Colon (tissue), 2 donors: ENCODE results near the gene PPP1R3G.

ENCODE experiments used
- FAIRE-seq: peaks from 2 replicates; lab custom pipeline; 2012; peaks lifted over from hg19 to GRCh38; lab: Jason Lieb, UNC
- donor health status: control.
- donor health status: control.

PPP1R3G gene

DNA sequence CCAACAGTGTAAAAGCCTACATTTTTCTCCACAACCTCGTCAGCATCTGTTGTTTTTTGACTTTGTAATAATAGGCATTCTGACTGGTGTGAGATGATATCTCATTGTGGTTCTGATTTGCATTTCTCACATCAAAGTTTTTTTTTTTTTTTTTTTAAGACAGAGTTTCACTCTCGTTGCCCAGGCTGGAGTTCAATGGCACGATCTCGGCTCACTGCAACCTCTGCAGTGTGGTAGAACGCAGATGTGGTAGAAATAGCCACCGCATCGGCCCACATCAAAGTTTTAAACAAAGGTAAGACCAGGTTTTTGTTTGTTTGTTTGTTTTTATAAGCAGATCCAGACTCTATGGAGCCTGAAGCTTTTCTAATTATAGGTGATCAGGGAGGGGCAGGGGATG lies 12.7 kb upstream of the PPP1R3G start:
- FAIRE-seq, result no peak

DNA sequence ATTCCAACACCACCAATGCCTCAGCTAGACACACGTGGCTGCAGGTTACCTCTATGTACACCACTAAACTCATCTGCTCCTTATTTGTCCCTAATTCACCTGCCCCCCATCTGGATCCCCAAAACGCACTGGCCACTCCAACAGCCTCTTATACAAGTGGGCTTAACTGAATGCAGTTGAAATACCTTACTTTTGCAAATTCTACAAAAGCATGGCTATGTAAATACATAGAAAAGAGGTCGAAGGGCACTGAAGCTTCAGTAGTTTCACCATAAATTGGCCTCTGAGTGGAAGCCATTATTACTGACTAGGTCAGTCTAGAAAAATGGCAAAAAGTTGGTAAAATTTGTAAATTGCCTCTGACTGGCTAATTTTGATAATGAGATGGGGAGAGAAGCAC lies 11.1 kb upstream of the PPP1R3G start:
- FAIRE-seq, result no peak

DNA sequence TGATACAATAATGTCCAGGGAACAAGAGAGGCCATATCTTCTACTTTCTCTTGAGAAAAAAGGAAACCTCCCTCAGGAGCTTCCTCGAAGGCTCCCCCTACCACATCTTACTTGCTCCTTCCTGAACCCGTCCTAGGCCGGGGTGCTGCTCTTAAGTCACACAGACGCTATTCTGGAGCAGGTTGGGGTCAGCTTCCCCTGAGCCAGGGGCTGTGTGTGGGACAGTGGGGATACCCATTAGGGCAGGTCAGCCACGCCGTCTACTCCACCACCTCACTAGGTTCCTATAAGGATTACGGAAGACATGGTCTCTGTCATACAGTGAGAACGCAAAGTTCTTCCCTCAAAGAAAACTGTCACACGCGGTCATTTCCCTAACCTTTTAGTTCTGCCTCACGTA lies 8.2 kb upstream of the PPP1R3G start:
- FAIRE-seq, result no peak

DNA sequence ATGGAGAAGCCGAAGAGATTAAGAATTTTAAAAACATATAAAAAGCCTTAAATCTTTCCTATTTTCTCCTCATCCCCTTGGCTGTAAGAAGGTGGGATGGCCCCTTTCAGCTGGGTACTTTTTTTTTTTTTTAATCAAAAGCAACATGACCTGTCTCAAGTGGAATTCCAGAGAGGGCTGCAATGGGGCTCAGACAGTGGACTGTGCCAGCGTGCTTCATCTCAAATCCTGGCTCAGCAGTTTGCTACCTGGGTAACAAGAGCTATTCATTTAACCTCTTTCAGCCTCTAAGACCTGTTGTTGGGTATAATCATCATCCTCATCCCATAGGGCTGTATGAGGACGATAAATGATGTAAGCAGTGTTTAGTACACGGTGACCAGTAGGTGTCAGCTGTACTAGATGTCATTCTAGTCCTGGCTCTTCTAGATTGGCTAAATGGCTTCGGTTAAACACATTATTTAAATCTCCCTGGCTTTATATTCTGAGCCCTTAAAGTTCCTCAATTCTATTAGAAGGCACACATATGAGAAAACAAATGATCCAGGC lies 6.9 kb upstream of the PPP1R3G start:
- FAIRE-seq, result no peak

DNA sequence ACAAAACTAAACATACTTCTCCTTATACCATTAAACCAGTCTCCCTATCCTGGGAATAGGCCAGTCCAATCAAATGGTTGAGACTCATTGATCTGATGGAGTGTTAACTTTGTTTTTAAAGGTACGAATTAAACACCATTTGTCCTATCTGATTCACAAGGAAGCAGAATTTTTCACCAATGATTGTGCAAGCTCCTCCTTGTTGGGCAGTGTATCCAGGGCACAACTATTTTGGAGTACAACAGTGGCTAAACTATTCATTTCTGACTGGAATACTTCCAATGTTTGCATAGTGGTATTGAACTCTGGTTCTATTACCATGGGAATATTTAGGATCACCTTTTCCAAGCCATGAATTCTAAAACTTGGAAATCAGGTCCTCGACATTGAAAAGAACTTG lies 5.4 kb upstream of the PPP1R3G start:
- no peak for FAIRE-seq

DNA sequence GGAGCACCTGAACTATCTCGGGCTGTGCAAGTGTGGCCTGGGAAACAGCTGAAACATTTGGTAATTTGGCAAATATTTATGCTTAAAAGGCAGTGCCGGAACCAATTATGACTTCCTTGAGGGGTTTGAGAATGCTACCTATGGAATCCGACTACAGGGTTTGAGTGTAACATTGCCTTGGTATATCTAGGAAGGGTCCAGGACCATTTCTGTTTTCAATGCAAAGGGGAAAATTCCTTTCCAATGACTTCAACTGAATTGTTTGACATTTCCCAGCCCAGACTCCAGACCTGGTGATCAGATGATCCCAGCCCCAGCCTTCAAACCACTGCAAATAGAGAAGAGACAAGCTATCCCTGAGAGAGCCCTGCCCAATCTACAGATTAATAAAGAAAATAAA lies 4.6 kb upstream of the PPP1R3G start:
- no peak for FAIRE-seq

DNA sequence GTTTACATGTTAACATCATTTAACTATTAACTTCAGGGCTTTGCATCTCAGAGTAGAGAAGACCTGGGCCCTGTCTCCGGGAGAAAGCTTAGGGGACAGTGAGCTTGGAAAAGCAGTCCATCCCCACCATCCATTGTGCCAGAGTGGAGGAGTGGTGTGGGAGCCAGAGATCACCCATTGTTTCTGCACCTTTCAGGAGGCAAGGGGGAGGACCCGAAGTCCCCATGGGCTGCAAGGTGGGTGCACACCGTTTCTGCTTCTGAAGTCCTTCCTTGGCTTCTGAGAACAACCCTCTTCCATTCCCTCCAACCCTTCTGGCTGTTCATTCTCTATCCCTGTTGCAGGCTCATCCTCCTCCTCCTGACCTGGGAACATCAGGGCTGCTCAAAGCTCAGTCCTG lies 4.0 kb upstream of the PPP1R3G start:
- FAIRE-seq, result no peak

DNA sequence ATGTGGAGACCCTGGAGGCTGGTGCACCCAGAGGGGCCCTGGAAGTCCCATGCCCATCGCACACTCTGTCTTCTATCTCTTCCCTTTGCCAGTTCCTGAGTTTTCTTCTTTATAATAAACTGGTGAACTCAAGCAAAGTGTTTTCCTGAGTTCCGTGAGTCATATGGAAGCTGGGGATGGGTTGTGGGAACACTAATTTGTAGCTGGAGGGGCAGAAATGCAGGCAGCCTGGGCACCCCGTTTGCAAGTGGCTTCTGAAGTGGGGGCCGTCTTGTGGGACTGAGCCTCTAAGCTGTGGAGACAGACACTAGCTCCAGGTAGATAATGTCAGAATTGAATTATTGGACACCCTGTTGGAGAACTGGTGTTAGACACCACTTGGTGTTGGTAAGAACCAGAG lies 3.2 kb upstream of the PPP1R3G start:
- no peak for FAIRE-seq

DNA sequence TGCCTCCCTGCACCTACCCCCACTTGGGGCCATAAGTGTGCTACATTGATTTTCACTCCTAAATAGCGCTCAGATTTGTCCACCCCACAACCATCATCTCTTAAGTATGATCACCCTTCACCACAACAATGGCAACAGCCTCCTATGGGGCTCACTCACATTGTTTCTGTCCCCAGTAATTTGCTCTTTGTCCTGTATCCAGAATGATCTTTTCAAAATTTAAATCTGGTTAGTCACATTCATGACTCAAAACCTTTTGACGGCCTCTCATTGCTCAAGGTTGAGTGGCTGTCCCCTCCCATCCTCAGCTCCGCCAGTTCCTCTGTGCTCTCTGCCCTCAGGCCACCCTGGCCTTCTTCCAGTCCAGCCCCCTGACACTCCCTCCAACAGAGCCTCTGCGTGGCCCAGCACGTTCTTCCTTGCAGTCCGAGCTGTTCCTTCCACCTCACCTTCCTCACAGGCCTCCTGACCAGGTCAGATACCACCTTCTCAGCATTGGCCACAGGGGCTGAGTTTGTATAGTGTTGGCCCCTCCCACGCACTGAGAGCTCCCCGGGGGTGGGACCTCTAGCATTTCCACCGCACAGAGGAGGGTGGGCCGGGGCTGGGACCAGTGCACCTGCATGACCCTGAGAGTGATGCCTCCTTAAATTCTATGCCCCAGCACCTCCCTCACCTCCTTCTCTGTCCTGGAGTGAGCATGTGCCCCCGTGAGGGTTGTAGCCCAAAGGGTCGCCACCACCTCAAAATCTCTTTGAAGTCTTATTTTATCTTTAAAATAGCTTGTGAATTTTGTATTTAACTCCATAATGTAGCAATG lies 2.4 kb upstream of the PPP1R3G start:
- no peak for FAIRE-seq

DNA sequence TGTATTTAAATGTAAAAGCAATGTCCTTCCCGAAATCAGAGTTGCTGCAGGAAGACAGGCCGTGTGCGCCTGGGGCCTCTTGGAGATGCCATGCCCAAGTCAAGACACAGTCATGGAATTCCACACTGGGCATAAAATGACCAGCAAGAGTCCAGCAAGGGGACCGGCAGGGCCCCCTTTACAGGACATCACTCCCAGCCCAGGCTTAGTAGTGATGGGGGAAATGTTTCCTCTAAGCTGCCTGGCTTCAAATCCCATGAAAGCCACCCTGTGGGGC lies 1.9 kb upstream of the PPP1R3G start:
- no peak for FAIRE-seq

DNA sequence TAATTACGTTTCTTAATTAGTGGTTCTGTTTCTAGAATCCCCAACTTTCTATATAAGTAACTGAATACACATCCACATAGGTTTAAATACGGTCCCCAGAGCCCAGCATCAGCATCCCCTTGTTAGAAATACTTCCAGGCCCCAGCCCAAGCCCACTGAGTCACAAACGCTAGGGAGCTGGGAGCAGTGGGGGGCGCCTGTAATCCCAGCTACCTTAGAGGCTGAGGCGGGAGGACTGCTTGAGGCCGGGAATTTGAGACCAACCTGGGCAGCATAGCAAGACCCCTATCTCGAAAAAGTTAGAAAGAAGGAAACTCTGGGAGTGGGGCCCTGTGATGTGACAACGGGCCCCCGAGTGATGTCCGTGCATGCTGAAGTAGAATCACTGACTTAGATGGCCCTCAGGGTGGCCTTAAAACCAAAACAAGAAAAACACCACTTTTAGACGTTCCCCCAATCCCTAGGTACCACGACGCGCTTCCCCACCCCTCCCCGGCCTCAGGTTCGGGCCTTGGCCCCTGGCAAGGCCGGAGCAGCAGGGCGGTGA lies 1.3 kb upstream of the PPP1R3G start:
- FAIRE-seq, result no peak

DNA sequence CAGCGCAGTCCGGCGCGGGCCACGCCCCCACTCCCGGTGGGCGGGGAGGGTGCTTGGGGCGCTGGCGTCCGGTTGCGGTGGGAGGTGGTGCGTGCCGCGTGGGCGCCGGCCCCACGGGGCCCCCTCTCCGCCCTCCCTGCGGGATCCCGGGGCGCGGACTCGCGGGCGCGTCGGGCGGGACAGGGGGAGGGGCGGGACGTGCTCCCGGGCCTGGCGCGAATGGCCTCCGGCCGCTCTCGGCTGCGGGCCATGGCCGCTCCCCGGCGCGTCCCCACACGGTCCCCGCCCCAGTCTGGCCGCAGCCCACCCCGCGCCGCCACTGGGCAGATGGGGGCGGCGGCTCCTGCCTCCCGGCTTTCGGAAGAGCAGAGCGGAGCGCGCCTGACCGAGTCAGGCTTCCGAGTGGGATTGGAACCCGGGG lies 771 bp upstream of the PPP1R3G start:
- no peak for FAIRE-seq

DNA sequence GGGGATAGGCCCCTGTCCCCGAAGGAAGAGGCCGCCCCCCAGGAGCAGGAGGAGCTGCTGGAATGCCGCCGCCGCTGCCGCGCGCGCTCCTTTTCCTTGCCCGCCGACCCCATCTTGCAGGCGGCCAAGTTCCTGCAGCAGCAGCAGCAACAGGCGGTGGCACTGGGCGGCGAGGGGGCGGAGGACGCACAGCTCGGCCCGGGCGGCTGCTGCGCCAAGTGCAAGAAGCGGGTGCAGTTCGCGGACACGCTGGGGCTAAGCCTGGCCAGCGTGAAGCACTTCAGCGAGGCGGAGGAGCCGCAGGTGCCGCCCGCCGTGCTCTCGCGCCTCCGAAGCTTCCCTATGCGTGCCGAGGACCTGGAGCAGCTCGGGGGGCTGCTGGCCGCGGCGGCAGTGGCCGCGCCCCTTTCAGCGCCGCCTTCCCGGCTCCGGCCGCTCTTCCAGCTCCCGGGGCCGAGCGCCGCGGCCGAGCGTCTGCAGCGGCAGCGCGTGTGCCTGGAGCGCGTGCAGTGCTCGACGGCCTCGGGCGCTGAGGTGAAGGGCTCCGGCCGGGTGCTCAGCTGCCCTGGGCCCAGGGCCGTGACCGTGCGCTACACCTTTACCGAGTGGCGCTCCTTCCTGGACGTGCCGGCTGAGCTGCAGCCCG lies 630 bp downstream of the PPP1R3G start:
- no peak for FAIRE-seq

DNA sequence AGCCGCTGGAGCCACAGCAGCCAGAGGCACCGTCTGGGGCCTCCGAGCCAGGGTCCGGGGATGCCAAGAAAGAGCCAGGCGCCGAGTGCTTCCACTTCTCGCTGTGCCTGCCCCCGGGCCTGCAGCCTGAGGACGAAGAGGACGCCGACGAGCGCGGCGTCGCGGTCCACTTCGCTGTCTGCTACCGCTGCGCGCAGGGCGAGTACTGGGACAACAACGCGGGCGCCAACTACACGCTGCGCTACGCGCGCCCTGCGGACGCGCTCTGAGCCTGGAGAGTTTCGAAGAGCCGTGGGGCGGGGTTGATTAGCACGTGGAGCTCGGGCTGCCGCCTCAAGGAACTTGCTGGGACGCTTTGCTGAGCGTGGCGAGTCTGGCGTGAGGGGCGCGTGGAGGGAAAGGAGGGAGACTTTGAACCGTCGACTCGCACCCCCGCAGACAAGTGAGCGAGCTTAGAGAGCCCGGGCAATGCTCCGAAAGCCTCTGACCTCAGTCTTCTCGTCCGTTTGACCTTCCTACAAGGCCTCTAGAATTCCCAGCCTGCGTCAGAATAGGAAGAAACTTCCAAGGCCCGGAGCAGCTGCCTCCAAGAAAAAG lies 1.3 kb downstream of the PPP1R3G start:
- no peak for FAIRE-seq

DNA sequence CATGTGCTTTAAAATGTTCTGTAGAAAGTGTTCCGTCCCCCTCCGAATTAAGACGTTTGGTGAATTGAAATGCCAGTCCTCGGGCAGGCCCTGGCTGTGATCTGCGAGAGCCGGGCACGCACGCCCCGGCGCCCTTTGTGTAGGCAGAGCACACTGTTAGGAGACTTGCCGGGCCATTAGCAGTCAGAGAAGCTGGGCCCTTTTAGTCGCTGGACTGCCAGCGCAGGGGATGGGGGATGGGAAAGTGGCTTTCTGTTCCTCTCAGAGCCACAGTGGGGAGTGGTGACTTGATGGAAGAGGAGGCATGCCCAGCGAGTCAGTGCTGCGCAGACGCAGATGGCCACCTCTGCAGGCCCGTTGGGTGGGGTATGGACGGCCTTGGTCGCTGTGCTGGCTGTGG lies 2.2 kb downstream of the PPP1R3G start:
- FAIRE-seq, result no peak

DNA sequence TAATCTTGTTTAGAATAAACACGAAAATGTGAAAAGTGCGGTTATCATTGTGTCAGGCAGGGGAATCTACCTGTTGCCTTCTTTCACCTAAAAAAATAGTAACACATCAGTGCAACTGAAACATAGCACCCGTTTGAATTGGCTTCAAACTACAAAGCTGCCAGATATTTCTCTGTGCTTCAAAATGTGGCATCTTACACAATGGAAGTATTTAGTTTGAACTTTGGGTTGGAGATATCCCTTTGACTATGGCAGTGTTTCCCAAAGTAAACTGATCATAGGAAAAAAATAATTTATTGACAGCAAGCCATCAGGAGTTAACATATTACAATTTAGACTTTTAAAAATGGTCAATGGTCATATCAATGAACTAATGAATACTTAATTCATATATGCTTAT lies 3.6 kb downstream of the PPP1R3G start:
- no peak for FAIRE-seq

DNA sequence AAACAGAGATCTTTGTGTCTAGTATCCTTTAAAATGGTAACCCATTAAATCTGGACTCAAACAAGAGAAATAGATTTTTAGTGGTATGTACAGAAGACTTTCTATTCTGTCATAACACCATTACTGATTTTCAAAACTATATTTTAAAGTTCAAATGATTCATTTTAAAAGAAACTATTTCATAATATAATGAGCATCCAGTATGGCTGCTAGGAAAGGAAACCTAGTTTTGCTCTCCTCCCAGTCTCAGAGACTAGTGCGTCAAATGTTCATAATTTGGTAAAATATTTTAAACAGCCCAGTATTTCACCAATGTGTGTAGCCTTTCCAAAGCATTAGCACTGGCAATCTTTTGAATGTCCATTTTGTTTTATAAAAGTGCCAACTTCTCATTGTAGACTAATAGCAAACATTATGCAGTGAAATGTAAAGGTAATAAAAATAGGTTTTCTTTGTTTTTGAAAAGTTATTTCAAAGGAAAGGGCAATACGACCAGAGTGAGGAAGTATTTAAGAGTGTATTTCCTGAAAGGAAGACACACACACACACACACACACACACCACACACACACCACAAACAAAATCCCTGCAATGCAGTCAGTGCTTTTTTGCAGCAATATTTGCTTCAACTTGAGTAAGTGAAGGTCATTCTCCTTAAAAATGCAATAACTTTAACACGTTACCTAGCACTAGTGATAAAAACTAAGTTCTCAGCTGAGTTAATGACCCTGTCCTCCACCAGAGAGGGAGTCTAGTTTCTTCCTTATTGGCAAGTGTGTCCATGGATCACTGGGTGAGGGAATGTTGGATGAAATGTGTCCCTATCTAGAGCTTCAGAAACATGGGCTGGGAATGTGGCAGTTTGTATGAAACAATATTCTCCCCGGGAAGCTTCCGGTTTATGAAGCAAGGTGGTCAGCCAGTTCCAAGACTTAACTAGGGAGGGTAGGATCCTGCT lies 4.6 kb downstream of the PPP1R3G start:
- no peak for FAIRE-seq

DNA sequence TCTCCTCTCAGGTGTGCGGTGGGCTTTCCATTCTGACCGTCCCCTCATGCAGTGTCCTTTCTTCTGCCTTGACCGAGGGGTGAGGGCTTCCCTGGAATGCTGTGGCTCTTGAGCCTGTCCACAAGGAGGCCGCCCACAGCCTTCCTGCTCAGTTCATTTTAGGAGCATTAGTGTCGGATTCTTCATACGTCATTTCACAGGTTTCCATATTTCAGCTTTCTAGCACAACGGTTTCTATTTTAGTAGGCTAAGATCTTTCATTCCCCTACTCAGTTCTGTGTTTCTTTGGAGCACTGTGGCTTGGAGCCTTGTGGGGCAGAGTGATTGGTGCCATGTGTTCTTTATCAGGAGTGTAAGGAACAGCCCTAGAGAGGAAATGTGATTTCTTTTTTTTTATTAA lies 5.5 kb downstream of the PPP1R3G start:
- no peak for FAIRE-seq

DNA sequence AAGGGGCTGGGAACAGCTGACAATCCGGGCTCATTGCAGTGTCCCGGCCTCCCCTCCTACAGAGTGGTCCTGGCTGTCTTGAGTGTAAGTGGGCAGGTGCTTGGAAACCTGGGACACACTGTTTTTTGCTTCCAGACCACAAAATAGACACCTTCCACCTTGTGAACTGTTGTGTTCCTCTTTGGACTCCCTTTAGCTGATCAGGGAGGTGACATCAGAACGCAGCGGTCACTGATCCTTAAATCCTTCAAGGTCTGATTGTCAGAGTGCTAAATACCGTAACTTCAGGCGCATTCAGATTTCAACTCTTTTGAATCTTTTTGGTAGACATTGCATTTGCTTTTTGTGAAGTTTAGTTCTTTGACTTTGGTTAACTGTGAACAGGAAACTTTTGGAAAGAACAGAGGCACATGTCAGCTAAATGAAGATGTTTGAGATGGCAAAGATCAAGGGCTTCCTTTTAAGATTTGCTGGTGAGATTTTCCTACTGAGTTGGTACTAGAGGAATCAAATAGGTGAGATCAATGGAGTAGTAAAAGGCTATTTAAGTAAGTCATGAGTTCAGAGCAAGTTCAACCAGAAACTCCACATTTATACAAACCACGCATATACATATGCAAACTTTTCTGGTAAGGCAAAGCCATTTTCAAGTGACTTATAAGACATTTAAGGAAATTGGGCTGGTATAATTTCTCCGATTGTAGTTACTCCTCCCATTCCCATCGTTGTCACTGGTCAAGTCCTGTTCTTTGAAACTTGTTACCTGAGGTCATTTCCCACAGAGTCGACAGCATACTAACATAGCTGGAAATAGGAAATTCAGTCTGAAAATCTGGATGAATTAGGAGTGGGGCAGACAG lies 6.3 kb downstream of the PPP1R3G start:
- FAIRE-seq, result no peak

DNA sequence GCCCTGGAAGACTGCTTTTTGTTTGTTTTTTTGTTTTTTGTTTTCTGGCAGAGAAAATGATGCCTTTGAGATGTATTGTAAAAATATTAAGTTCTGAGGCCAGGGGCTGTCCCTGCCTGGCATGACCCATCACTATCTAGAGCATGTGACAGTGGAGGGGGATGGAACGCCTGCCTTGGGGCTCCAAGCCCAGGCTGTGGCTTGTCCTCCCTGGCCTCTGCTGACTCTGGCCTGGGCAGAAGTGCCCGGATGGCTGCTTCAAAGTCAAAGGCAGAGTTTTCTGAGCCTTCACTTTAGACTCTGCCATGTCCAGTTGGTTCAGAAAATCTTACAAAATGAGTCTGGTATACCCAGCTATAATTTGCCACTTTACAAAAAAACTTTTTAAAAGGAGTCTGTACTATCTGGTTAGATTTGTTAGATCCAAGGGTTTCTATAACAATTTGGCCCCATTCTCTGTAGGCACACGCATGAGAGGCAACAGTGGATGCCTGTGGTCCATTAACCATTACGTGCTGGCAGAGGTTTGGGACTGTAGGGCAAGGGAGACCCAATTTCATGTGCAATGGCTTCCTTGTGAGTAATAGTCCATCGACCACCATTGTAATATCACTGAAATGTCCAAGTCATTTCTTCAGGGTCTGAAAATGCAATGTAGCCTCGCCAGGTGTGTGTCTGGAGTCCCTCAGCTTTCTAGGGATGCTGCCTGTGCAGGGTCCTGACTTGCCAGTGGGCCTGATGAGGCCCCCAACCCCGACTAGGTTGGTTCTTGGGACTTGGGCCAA lies 8.3 kb downstream of the PPP1R3G start:
- no peak for FAIRE-seq
